GM12878 (cell line): Measurements from ENCODE around the gene LIX1L. TPM values are rescaled to one million over a fixed set of nuclear protein-coding genes. Genes with fewer than 3 reads are reported as not detected.

Source experiments
- ATAC-seq: fragments of 200-7000 bp; cut with Tn5 transposase; 3 replicates; pipeline ENCODE4 v1.9.1; 2020; ENCODE audit warnings: mild to moderate bottlenecking, moderate library complexity
- BruUV-seq: library from RNA; stranded (reverse); fragments of 400-500 nt; replicated peaks from 2 replicates; lab custom pipeline; 2021; lab: Mats Ljungman, UMichigan
- CTCF ChIA-PET: fragments of 300-600 bp; sonication (Branson Sonifier 250); formaldehyde crosslinking; extraction: SDS; loops from one replicate; lab custom pipeline; 2021; ENCODE audit warnings: inconsistent platforms; lab: Yijun Ruan, JAX
- POLR2A ChIA-PET: fragments of 350-600 bp; formaldehyde crosslinking; extraction: SDS; loops from one replicate; lab custom pipeline; 2021; ENCODE audit warnings: inconsistent platforms; lab: Charles Lee
- RAD21 ChIA-PET: fragments of 300-600 bp; sonication (Branson Sonifier 250); formaldehyde crosslinking; loops from one replicate; lab custom pipeline; 2023; ENCODE audit warnings: antibody characterized with exemption; ENCODE audit not compliant: unreplicated experiment; lab: Charles Lee
- SMC1A ChIA-PET: fragments of 300-600 bp; sonication (Branson Sonifier 250); formaldehyde crosslinking; loops from one replicate; lab custom pipeline; 2023; ENCODE audit not compliant: unreplicated experiment, uncharacterized antibody; lab: Charles Lee
- DNase-seq: peaks from one replicate; pipeline ENCODE4 v3.0.0-alpha.2; 2011; ENCODE audit warnings: low read depth, low spot score
- FAIRE-seq: peaks from 3 replicates; lab custom pipeline; 2011; peaks lifted over from hg19 to GRCh38; lab: Jason Lieb, UNC
- H2AFZ ChIP-seq: 2 replicates; pipeline ENCODE4 v1.6.0; 2011; ENCODE audit warnings: low read depth, low read length, control low read depth; ENCODE audit not compliant: control insufficient read depth
- H3K27ac ChIP-seq: 2 replicates; pipeline ENCODE4 v1.5.1; 2011; ENCODE audit warnings: control low read depth; ENCODE audit not compliant: control insufficient read depth, insufficient read depth
- H3K27me3 ChIP-seq, 2 experiments: replicated peaks in 1 of 2; 2 replicates each; pipeline versions ENCODE4 v1.6.0 to v1.6.1; 2011; ENCODE audit warnings: low read length in 1 of 2; ENCODE audit not compliant: control insufficient read depth in 2 of 2, insufficient read depth in 2 of 2
- H3K36me3 ChIP-seq, 2 experiments: 2 replicates each; pipeline ENCODE4 v1.5.1; 2011; ENCODE audit warnings: low read length in 1 of 2; ENCODE audit not compliant: control insufficient read depth in 2 of 2, insufficient read depth in 2 of 2
- H3K4me1 ChIP-seq: 2 replicates; pipeline ENCODE4 v1.6.1; 2011; ENCODE audit warnings: mild to moderate bottlenecking, low read length, moderate library complexity, mixed read lengths; ENCODE audit not compliant: control insufficient read depth, insufficient read depth
- H3K4me2 ChIP-seq: 2 replicates; pipeline ENCODE4 v1.6.0; 2011; ENCODE audit warnings: control low read depth; ENCODE audit not compliant: control insufficient read depth, insufficient read depth
- H3K4me3 ChIP-seq: fragments of 200-600 bp; sonication (generic); 2 replicates; pipeline ENCODE4 v1.5.1; 2016
- H3K79me2 ChIP-seq: 2 replicates; pipeline ENCODE4 v1.6.0; 2011; ENCODE audit warnings: low read length; ENCODE audit not compliant: control insufficient read depth, insufficient read depth
- H3K9ac ChIP-seq: 2 replicates; pipeline ENCODE4 v1.8.0; 2011; ENCODE audit warnings: low read length, control low read depth, mixed read lengths; ENCODE audit not compliant: control insufficient read depth, insufficient read depth
- H3K9me3 ChIP-seq: replicated peaks from 3 replicates; pipeline ENCODE4 v1.5.1; 2011; ENCODE audit warnings: mild to moderate bottlenecking, low read length; ENCODE audit not compliant: control insufficient read depth, insufficient read depth
- H4K20me1 ChIP-seq: 2 replicates; pipeline ENCODE4 v1.6.0; 2011; ENCODE audit not compliant: control insufficient read depth, insufficient read depth
- BCL3 ChIP-seq: IDR thresholded peaks from 2 replicates; pipeline ENCODE4 v1.6.1; 2011; ENCODE audit warnings: borderline replicate concordance, low read depth, mild to moderate bottlenecking, moderate library complexity, low read length; ENCODE audit not compliant: insufficient read depth, poor library complexity, severe bottlenecking
- CHD1 ChIP-seq: IDR thresholded peaks from 2 replicates; pipeline ENCODE4 v1.6.1; 2012; ENCODE audit warnings: low read depth, low read length, improper control_type of control experiment
- E2F4 ChIP-seq: IDR thresholded peaks from 2 replicates; pipeline ENCODE4 v1.6.1; 2012; ENCODE audit warnings: low read depth, low read length, improper control_type of control experiment
- MXI1 ChIP-seq: fragments of 150-350 bp; IDR thresholded peaks from 2 replicates; pipeline ENCODE4 v1.6.1; 2011; ENCODE audit warnings: low read depth, mild to moderate bottlenecking, inconsistent platforms, low read length, improper control_type of control experiment
- PRDM15 ChIP-seq: fragments of 450-650 bp; formaldehyde crosslinking; IDR thresholded peaks from 2 replicates; pipeline ENCODE4 v1.4.0; 2020; ENCODE audit warnings: mild to moderate bottlenecking, moderate library complexity
- ZNF217 ChIP-seq: fragments of 450-650 bp; IDR thresholded peaks from 2 replicates; pipeline ENCODE4 v1.6.1; 2017; ENCODE audit warnings: antibody characterized with exemption, mild to moderate bottlenecking
- ZZZ3 ChIP-seq: IDR thresholded peaks from 2 replicates; pipeline ENCODE4 v1.6.1; 2011; ENCODE audit warnings: low read depth; ENCODE audit not compliant: control insufficient read depth, insufficient read length
- WGBS: methylation state at CpG from one replicate; pipeline ENCODE4 v1.1.6; 2016; ENCODE audit warnings: low lambda C conversion rate; ENCODE audit not compliant: insufficient replicate concordance, insufficient coverage; ENCODE audit errors: missing lambda C conversion rate; 5-methylcytosine and 5-hydroxymethylcytosine counted together
- in situ Hi-C: fragments of 300-500 bp; cut with MboI; formaldehyde crosslinking; loops from 9 replicates; pipeline ENCODE4 v1.14.3; 2018; ENCODE audit warnings: mixed read lengths
- intact Hi-C: fragments of 100-400 bp; cut with micrococcal nuclease; formaldehyde crosslinking; loops from one replicate; pipeline ENCODE4 v1.14.2; 2022; ENCODE audit not compliant: unreplicated experiment
- polyA plus RNA-seq, 11 experiments: library from polyadenylated mRNA; depleted of rRNA in 4 of 11; unstranded in 6 of 11; stranded (reverse) in 5 of 11; fragments of >200 nt; fragmentation: Nextera tagmentation in 4 of 11; fragmentation: Illumina TruSeq in 1 of 11; extraction: Ambion mirVana in 4 of 11; extraction: Trizol in 1 of 11; gene quantifications; 1 replicate in 1 of 11; 2 replicates in 10 of 11; pipeline versions ENCODE4 v1.2.1 to v1.2.3, GENCODE V29; 2011 to 2016; ENCODE audit warnings: inconsistent platforms in 2 of 11, missing spikeins in 2 of 11, low read depth in 1 of 11
- total RNA-seq, 4 experiments: library from RNA; depleted of rRNA in 3 of 4; stranded (reverse); fragments of >200 nt in 3 of 4; fragmentation: Illumina TruSeq in 1 of 4; extraction: Trizol in 1 of 4; gene quantifications; 2 replicates each; pipeline versions ENCODE4 v1.2.1 to v1.2.3, GENCODE V29; 2013 to 2021

LIX1L gene
- total and polyA plus RNA-seq, 10 of the 15 experiments (the other 5 are each of a cell fraction or from before 2014, with no cell fraction given) = 5.5 to 48.2 (median 15.3) TPM

GRCh38 chr1:145884675-145885074 is 73.1 kb downstream of the LIX1L start:
- SMC1A ChIA-PET = no interaction called here
- 0% methylated on average over 1 of the region's 1 CpG for WGBS
- H3K4me2 ChIP-seq = no peak overlapping the region
- no peaks in the 10 kb centered on the region for H3K36me3 ChIP-seq
- H3K9ac ChIP-seq = no peak overlapping the region
- RAD21 ChIA-PET = interaction anchor here (1.8 kb wide), 1 partner anchor 25 kb away, joined by 4 read pairs; no protein-coding TSS in a partner anchor
- peaks cover 2 to 7% of the 10 kb centered on the region in 2 experiments; a peak in 2 of 4 replicates for H3K27me3 ChIP-seq
- no peak for FAIRE-seq
- CTCF ChIA-PET = interaction anchor here (1.2 to 2.6 kb wide), 4 partner anchors 28 to 163 kb away, joined by 3 to 13 read pairs (median 4); partner anchors contain the start of gene NUDT17
- H3K4me3 ChIP-seq = no peak overlapping the region
- H3K79me2 ChIP-seq = no peaks in the 10 kb centered on the region
- in situ Hi-C loops (no loop called here), intact Hi-C loops (no loop called here)
- H2AFZ ChIP-seq = no peak overlapping the region
- ATAC-seq = no peak
- TF ChIP-seq MXI1 (no peak), ZZZ3 (no peak), E2F4 (no peak), PRDM15 (CRISPR knock-in tag) (no peak), ZNF217 (no peak), CHD1 (no peak), BCL3 (no peak)
- no peaks in the 10 kb centered on the region for H4K20me1 ChIP-seq
- no peaks in the 10 kb centered on the region for H3K4me1 ChIP-seq
- no peak for DNase-seq
- no TSS peak for BruUV-seq
- no peak overlapping the region for H3K27ac ChIP-seq
- no peaks in the 10 kb centered on the region for H3K9me3 ChIP-seq
- POLR2A ChIA-PET = no interaction called here

Other genes with a start within 250 kb of the LIX1L start
Only the 7 nearest of the 14 such genes appear.
- 0.22 and 0.51 TPM in 2 replicates for gene ITGA10, start 48.0 kb downstream of the LIX1L start, total RNA-seq (2014; rRNA removed)
- gene ITGA10, start 48.0 kb downstream of the LIX1L start, total RNA-seq (2014; rRNA removed; fragmentation: Illumina TruSeq; extraction: Trizol) = 0.18 and 0.28 TPM in 2 replicates
- 0.49 and 0.53 TPM in 2 replicates for gene ITGA10, start 48.0 kb downstream of the LIX1L start, total RNA-seq (2021)
- gene ITGA10, start 48.0 kb downstream of the LIX1L start, polyA plus RNA-seq (2011; rRNA removed) = 0.30 and 0.46 TPM in 2 replicates
- gene ITGA10, start 48.0 kb downstream of the LIX1L start, polyA plus RNA-seq (2014; fragmentation: Illumina TruSeq; extraction: Trizol) = 0.16 and 0.43 TPM in 2 replicates
- under 1 TPM; 0.02 to 0.16 TPM for gene ITGA10, start 48.0 kb downstream of the LIX1L start, polyA plus RNA-seq (2014; fragmentation: Nextera tagmentation; extraction: Ambion mirVana)
- gene ITGA10, start 48.0 kb downstream of the LIX1L start, polyA plus RNA-seq (2014; rRNA removed) = 0.46 and 0.78 TPM in 2 replicates
- under 1 TPM; 0.36 to 0.39 TPM for gene ITGA10, start 48.0 kb downstream of the LIX1L start, polyA plus RNA-seq (2016; fragmentation: Nextera tagmentation; extraction: Ambion mirVana)
- 26.7 and 30.9 TPM in 2 replicates for gene PEX11B, start 39.3 kb downstream of the LIX1L start, total RNA-seq (2014; rRNA removed)
- gene PEX11B, start 39.3 kb downstream of the LIX1L start, total RNA-seq (2014; rRNA removed; fragmentation: Illumina TruSeq; extraction: Trizol) = 24.9 TPM in 2 replicates
- 31.1 and 33.2 TPM in 2 replicates for gene PEX11B, start 39.3 kb downstream of the LIX1L start, total RNA-seq (2021)
- gene PEX11B, start 39.3 kb downstream of the LIX1L start, polyA plus RNA-seq (2011; rRNA removed) = 129 and 132 TPM in 2 replicates
- gene PEX11B, start 39.3 kb downstream of the LIX1L start, polyA plus RNA-seq (2014; fragmentation: Illumina TruSeq; extraction: Trizol) = 36.6 and 42.2 TPM in 2 replicates
- gene PEX11B, start 39.3 kb downstream of the LIX1L start, polyA plus RNA-seq (2014; fragmentation: Nextera tagmentation; extraction: Ambion mirVana) = 10 to 100 TPM; 44.8 to 69.4 TPM
- gene PEX11B, start 39.3 kb downstream of the LIX1L start, polyA plus RNA-seq (2014; rRNA removed) = 27.6 and 30.9 TPM in 2 replicates
- 10 to 100 TPM; 48.0 to 52.9 TPM for gene PEX11B, start 39.3 kb downstream of the LIX1L start, polyA plus RNA-seq (2016; fragmentation: Nextera tagmentation; extraction: Ambion mirVana)
- gene RBM8A, start 30.5 kb downstream of the LIX1L start, total RNA-seq (2014; rRNA removed) = 110 and 125 TPM in 2 replicates
- gene RBM8A, start 30.5 kb downstream of the LIX1L start, total RNA-seq (2014; rRNA removed; fragmentation: Illumina TruSeq; extraction: Trizol) = 200 and 230 TPM in 2 replicates
- gene RBM8A, start 30.5 kb downstream of the LIX1L start, total RNA-seq (2021) = 176 and 180 TPM in 2 replicates
- gene RBM8A, start 30.5 kb downstream of the LIX1L start, polyA plus RNA-seq (2011; rRNA removed) = 235 and 289 TPM in 2 replicates
- gene RBM8A, start 30.5 kb downstream of the LIX1L start, polyA plus RNA-seq (2014; fragmentation: Illumina TruSeq; extraction: Trizol) = 191 and 262 TPM in 2 replicates
- gene RBM8A, start 30.5 kb downstream of the LIX1L start, polyA plus RNA-seq (2014; fragmentation: Nextera tagmentation; extraction: Ambion mirVana) = 1,000 to 10,000 TPM in 1 of 2 experiments, 100 to 1,000 TPM in 1; 665 to 1,248 TPM
- 178 and 198 TPM in 2 replicates for gene RBM8A, start 30.5 kb downstream of the LIX1L start, polyA plus RNA-seq (2014; rRNA removed)
- gene RBM8A, start 30.5 kb downstream of the LIX1L start, polyA plus RNA-seq (2016; fragmentation: Nextera tagmentation; extraction: Ambion mirVana) = 100 to 1,000 TPM; 401 to 406 TPM
- 1.7 and 2.7 TPM in 2 replicates for gene ANKRD34A, start 6.6 kb upstream of the LIX1L start, total RNA-seq (2014; rRNA removed)
- gene ANKRD34A, start 6.6 kb upstream of the LIX1L start, total RNA-seq (2014; rRNA removed; fragmentation: Illumina TruSeq; extraction: Trizol) = 0.72 and 0.97 TPM in 2 replicates
- gene ANKRD34A, start 6.6 kb upstream of the LIX1L start, total RNA-seq (2021) = 3.5 and 5.2 TPM in 2 replicates
- gene ANKRD34A, start 6.6 kb upstream of the LIX1L start, polyA plus RNA-seq (2011; rRNA removed) = 1.6 and 1.8 TPM in 2 replicates
- gene ANKRD34A, start 6.6 kb upstream of the LIX1L start, polyA plus RNA-seq (2014; fragmentation: Illumina TruSeq; extraction: Trizol) = 1.0 and 1.8 TPM in 2 replicates
- gene ANKRD34A, start 6.6 kb upstream of the LIX1L start, polyA plus RNA-seq (2014; fragmentation: Nextera tagmentation; extraction: Ambion mirVana) = under 1 TPM; 0.40 to 0.42 TPM
- gene ANKRD34A, start 6.6 kb upstream of the LIX1L start, polyA plus RNA-seq (2014; rRNA removed) = 2.5 and 3.5 TPM in 2 replicates
- gene ANKRD34A, start 6.6 kb upstream of the LIX1L start, polyA plus RNA-seq (2016; fragmentation: Nextera tagmentation; extraction: Ambion mirVana) = 1 to 10 TPM in 1 of 2 experiments, under 1 TPM in 1; 0.83 to 1.5 TPM
- 19.5 and 20.4 TPM in 2 replicates for gene POLR3GL, start 6.7 kb upstream of the LIX1L start, total RNA-seq (2014; rRNA removed)
- gene POLR3GL, start 6.7 kb upstream of the LIX1L start, total RNA-seq (2014; rRNA removed; fragmentation: Illumina TruSeq; extraction: Trizol) = 33.2 and 35.1 TPM in 2 replicates
- 17.3 and 18.4 TPM in 2 replicates for gene POLR3GL, start 6.7 kb upstream of the LIX1L start, total RNA-seq (2021)
- gene POLR3GL, start 6.7 kb upstream of the LIX1L start, polyA plus RNA-seq (2011; rRNA removed) = 21.8 and 29.7 TPM in 2 replicates
- 40.8 and 57.7 TPM in 2 replicates for gene POLR3GL, start 6.7 kb upstream of the LIX1L start, polyA plus RNA-seq (2014; fragmentation: Illumina TruSeq; extraction: Trizol)
- gene POLR3GL, start 6.7 kb upstream of the LIX1L start, polyA plus RNA-seq (2014; fragmentation: Nextera tagmentation; extraction: Ambion mirVana) = 10 to 100 TPM; 12.8 to 25.5 TPM
- 23.9 and 27.6 TPM in 2 replicates for gene POLR3GL, start 6.7 kb upstream of the LIX1L start, polyA plus RNA-seq (2014; rRNA removed)
- gene POLR3GL, start 6.7 kb upstream of the LIX1L start, polyA plus RNA-seq (2016; fragmentation: Nextera tagmentation; extraction: Ambion mirVana) = 10 to 100 TPM; 39.6 to 47.0 TPM
- 133 and 171 TPM in 2 replicates for gene TXNIP, start 38.6 kb upstream of the LIX1L start, total RNA-seq (2014; rRNA removed)
- gene TXNIP, start 38.6 kb upstream of the LIX1L start, total RNA-seq (2014; rRNA removed; fragmentation: Illumina TruSeq; extraction: Trizol) = 110 and 121 TPM in 2 replicates
- 106 and 115 TPM in 2 replicates for gene TXNIP, start 38.6 kb upstream of the LIX1L start, total RNA-seq (2021)
- gene TXNIP, start 38.6 kb upstream of the LIX1L start, polyA plus RNA-seq (2011; rRNA removed) = 132 and 154 TPM in 2 replicates
- 130 and 182 TPM in 2 replicates for gene TXNIP, start 38.6 kb upstream of the LIX1L start, polyA plus RNA-seq (2014; fragmentation: Illumina TruSeq; extraction: Trizol)
- 10 to 100 TPM; 48.7 to 75.5 TPM for gene TXNIP, start 38.6 kb upstream of the LIX1L start, polyA plus RNA-seq (2014; fragmentation: Nextera tagmentation; extraction: Ambion mirVana)
- 84.1 and 108 TPM in 2 replicates for gene TXNIP, start 38.6 kb upstream of the LIX1L start, polyA plus RNA-seq (2014; rRNA removed)
- 10 to 100 TPM; 76.6 to 82.9 TPM for gene TXNIP, start 38.6 kb upstream of the LIX1L start, polyA plus RNA-seq (2016; fragmentation: Nextera tagmentation; extraction: Ambion mirVana)
- gene HJV, start 63.7 kb upstream of the LIX1L start, total RNA-seq (2014; rRNA removed) = 0.11 TPM in 1 of 2 replicates, not detected in the other
- gene HJV, start 63.7 kb upstream of the LIX1L start, total RNA-seq (2014; rRNA removed; fragmentation: Illumina TruSeq; extraction: Trizol) = not detected in 2 replicates
- gene HJV, start 63.7 kb upstream of the LIX1L start, total RNA-seq (2021) = not detected in 2 replicates
- not detected in 2 replicates for gene HJV, start 63.7 kb upstream of the LIX1L start, polyA plus RNA-seq (2011; rRNA removed)
- not detected in 2 replicates for gene HJV, start 63.7 kb upstream of the LIX1L start, polyA plus RNA-seq (2014; fragmentation: Illumina TruSeq; extraction: Trizol)
- not detected for gene HJV, start 63.7 kb upstream of the LIX1L start, polyA plus RNA-seq (2014; fragmentation: Nextera tagmentation; extraction: Ambion mirVana)
- gene HJV, start 63.7 kb upstream of the LIX1L start, polyA plus RNA-seq (2014; rRNA removed) = not detected in 2 replicates
- not detected for gene HJV, start 63.7 kb upstream of the LIX1L start, polyA plus RNA-seq (2016; fragmentation: Nextera tagmentation; extraction: Ambion mirVana)